ENCODE data around the gene LPIN3.
A peak's percentile ranks its signal among the peaks of the same experiment; 100 is the strongest.

The LPIN3 gene

GRCh38 chr20:41369673-41370072 lies 29.1 kb downstream of the LPIN3 start:
- no peak for DNase-seq

GRCh38 chr20:41370176-41370575 lies 29.6 kb downstream of the LPIN3 start:
- peak in 1 of 2 experiments; percentile 14 for DNase-seq

- DNase-seq, result no peak
Observed at GRCh38 chr20:41371371-41371770, 30.8 kb downstream of the LPIN3 start.

GRCh38 chr20:41373251-41373783 lies 32.7 kb downstream of the LPIN3 start:
- DNase-seq, result no peak

- no peak for DNase-seq
Observed at GRCh38 chr20:41373931-41374920, 33.6 kb downstream of the LPIN3 start.

GRCh38 chr20:41375846-41376245 lies 35.2 kb downstream of the LPIN3 start:
- no peak for DNase-seq

- no peak for DNase-seq
Observed at GRCh38 chr20:41376349-41376748, 35.7 kb downstream of the LPIN3 start.

GRCh38 chr20:41377275-41377674 lies 36.7 kb downstream of the LPIN3 start:
- DNase-seq, result no peak

- DNase-seq, result no peak
Observed at GRCh38 chr20:41379551-41379950, 38.9 kb downstream of the LPIN3 start.

- DNase-seq, result no peak
Observed at GRCh38 chr20:41380551-41381193, 40.1 kb downstream of the LPIN3 start.

GRCh38 chr20:41382791-41383305 lies 42.2 kb downstream of the LPIN3 start:
- DNase-seq, result no peak

- no peak for DNase-seq
Observed at GRCh38 chr20:41386502-41387427, 46.1 kb downstream of the LPIN3 start.

- DNase-seq, result no peak
Observed at GRCh38 chr20:41387444-41387851, 46.8 kb downstream of the LPIN3 start.

GRCh38 chr20:41390889-41391288 lies 50.3 kb downstream of the LPIN3 start:
- no peak for DNase-seq

- DNase-seq, result no peak
Observed at GRCh38 chr20:41391587-41392001, 51.0 kb downstream of the LPIN3 start.

GRCh38 chr20:41392295-41392694 lies 51.7 kb downstream of the LPIN3 start:
- no peak for DNase-seq

- no peak for DNase-seq
Observed at GRCh38 chr20:41392871-41393704, 52.5 kb downstream of the LPIN3 start.

- no peak for DNase-seq
Observed at GRCh38 chr20:41393705-41394066, 53.1 kb downstream of the LPIN3 start.

- DNase-seq, result no peak
Observed at GRCh38 chr20:41394081-41394480, 53.5 kb downstream of the LPIN3 start.

- DNase-seq, result no peak
Observed at GRCh38 chr20:41394931-41395666, 54.5 kb downstream of the LPIN3 start.

Measured in activated CD4-positive, alpha-beta T cell treated with anti-CD3 and anti-CD28 coated beads, Interleukin-2, amount 50 U/mL, for 48 hours (primary cell).